CD8-positive, alpha-beta memory T cell (primary cell): ENCODE data around the gene MORN3. TPM values are rescaled to one million over a fixed set of nuclear protein-coding genes. Genes with fewer than 3 reads are reported as not detected.
"Not testable (repeated sequence)": the region's sequence is repeated elsewhere in the genome, so short reads cannot be mapped to it uniquely, and the experiment has no call there.

Experiments used
- CTCF ChIA-PET: fragments of 350-600 bp; sonication (Branson Sonifier 250); formaldehyde crosslinking; loops from one replicate; lab custom pipeline; 2021; ENCODE audit warnings: antibody characterized with exemption; lab: Charles Lee
- POLR2A ChIA-PET: fragments of 350-600 bp; sonication (Branson Sonifier 250); formaldehyde crosslinking; loops from one replicate; lab custom pipeline; 2021; ENCODE audit warnings: antibody characterized with exemption; lab: Charles Lee
- DNase-seq, 5 donors: peaks; one replicate each; pipeline versions ENCODE4 v3.0.0 to v3.0.0-alpha.2; 2020 to 2022; ENCODE audit warnings: mixed read lengths in 1 of 5
- H3K27ac ChIP-seq: one replicate; pipeline ENCODE4 v1.7.0; 2013; ENCODE audit warnings: low read depth, mild to moderate bottlenecking, low read length, moderate library complexity
- H3K27me3 ChIP-seq: 2 replicates; pipeline ENCODE4 v1.7.0; 2013; ENCODE audit warnings: low read length, mild to moderate bottlenecking; ENCODE audit not compliant: insufficient read depth, poor library complexity, severe bottlenecking
- H3K36me3 ChIP-seq: 2 replicates; pipeline ENCODE4 v1.7.0; 2013; ENCODE audit warnings: mild to moderate bottlenecking, low read length, moderate library complexity; ENCODE audit not compliant: insufficient read depth
- H3K4me1 ChIP-seq: 2 replicates; pipeline ENCODE4 v1.7.0; 2013; ENCODE audit warnings: mild to moderate bottlenecking, low read length, moderate library complexity; ENCODE audit not compliant: insufficient read depth
- H3K4me3 ChIP-seq: 2 replicates; pipeline ENCODE4 v1.7.0; 2013; ENCODE audit warnings: mild to moderate bottlenecking, low read length
- H3K9me3 ChIP-seq: 2 replicates; pipeline ENCODE4 v1.7.0; 2013; ENCODE audit warnings: mild to moderate bottlenecking, low read length
- H3K27ac Mint-ChIP-seq, 8 donors: one replicate each; pipeline ENCODE4 v1.8.0; 2020 to 2021; ENCODE audit warnings: mixed read lengths in 8 of 8, mild to moderate bottlenecking in 6 of 8, inconsistent platforms in 3 of 8, moderate library complexity in 3 of 8
- H3K27me3 Mint-ChIP-seq, 2 donors: one replicate each; pipeline ENCODE4 v1.8.0; 2020 to 2021; ENCODE audit warnings: mixed read lengths in 2 of 2, mild to moderate bottlenecking in 1 of 2, moderate library complexity in 1 of 2
- H3K36me3 Mint-ChIP-seq, 3 donors: one replicate each; pipeline ENCODE4 v1.8.0; 2020 to 2021; ENCODE audit warnings: mixed read lengths in 3 of 3, inconsistent platforms in 1 of 3, mild to moderate bottlenecking in 1 of 3
- H3K4me1 Mint-ChIP-seq, 3 donors: one replicate each; pipeline ENCODE4 v1.8.0; 2020 to 2021; ENCODE audit warnings: mixed read lengths in 3 of 3, inconsistent platforms in 1 of 3, mild to moderate bottlenecking in 1 of 3
- H3K4me3 Mint-ChIP-seq, 7 donors: one replicate each; pipeline ENCODE4 v1.8.0; 2020 to 2021; ENCODE audit warnings: mixed read lengths in 7 of 7, mild to moderate bottlenecking in 6 of 7, moderate library complexity in 4 of 7, inconsistent platforms in 2 of 7
- H3K9me3 Mint-ChIP-seq, 5 donors: one replicate each; pipeline ENCODE4 v1.8.0; 2020 to 2022; ENCODE audit warnings: mixed read lengths in 5 of 5, mild to moderate bottlenecking in 3 of 5, moderate library complexity in 2 of 5, inconsistent platforms in 1 of 5
- polyA plus RNA-seq: library from polyadenylated mRNA; unstranded; fragments of 300-500 nt; fragmentation: Illumina TruSeq; gene quantifications from one replicate; pipeline ENCODE4 v1.2.3, GENCODE V29; 2021
- total RNA-seq, 2 experiments: library from RNA; stranded (reverse); gene quantifications; one replicate each; pipeline ENCODE4 v1.2.3, GENCODE V29; 2021

Gene MORN3
- total RNA-seq, result 1 to 10 TPM; 1.8 to 2.5 TPM
- 6.5 TPM for polyA plus RNA-seq

GRCh38 chr12:121669521-121669900 is at the start of gene MORN3:
Gene MORN3, minus strand, starts transcription at chr12:121669654. Its CDS starts 171 bp downstream, at chr12:121669483.
- H3K4me1 ChIP-seq, result peaks cover 64% of the 10 kb centered on the region
- peak within 1 kb of the TSS in 5 of 7 donors; percentile 26 to 77 (median 46) for H3K4me3 Mint-ChIP-seq
- POLR2A ChIA-PET, result interaction anchor here (0.6 to 1.5 kb wide), 3 partner anchors 31 to 90 kb away, joined by 3 to 19 read pairs (median 3); no protein-coding TSS in a partner anchor
- H3K4me3 ChIP-seq, result no peak within 1 kb of the TSS
- DNase-seq, result no peak
- peak within 1 kb of the TSS; percentile 68 to 100 (median 86) for H3K27ac Mint-ChIP-seq
- H3K9me3 Mint-ChIP-seq, result no peaks in the 10 kb centered on the region
- peaks cover 46 to 66% (median 54%) of the 10 kb centered on the region in 3 donors for H3K4me1 Mint-ChIP-seq
- no peaks in the 10 kb centered on the region for H3K9me3 ChIP-seq
- H3K36me3 ChIP-seq, result no peaks in the 10 kb centered on the region
- peaks cover 0 to 27% (median 0%) of the 10 kb centered on the region in 3 donors for H3K36me3 Mint-ChIP-seq
- H3K27ac ChIP-seq, result no peak within 1 kb of the TSS
- no peaks in the 10 kb centered on the region for H3K27me3 ChIP-seq
- CTCF ChIA-PET, result interaction anchor here (0.7 to 8.2 kb wide), 13 partner anchors 10 to 187 kb away, joined by 3 to 81 read pairs (median 11); partner anchors contain the start of gene ORAI1
- H3K27me3 Mint-ChIP-seq, result peaks cover 0 to 13% of the 10 kb centered on the region in 2 donors

DNA sequence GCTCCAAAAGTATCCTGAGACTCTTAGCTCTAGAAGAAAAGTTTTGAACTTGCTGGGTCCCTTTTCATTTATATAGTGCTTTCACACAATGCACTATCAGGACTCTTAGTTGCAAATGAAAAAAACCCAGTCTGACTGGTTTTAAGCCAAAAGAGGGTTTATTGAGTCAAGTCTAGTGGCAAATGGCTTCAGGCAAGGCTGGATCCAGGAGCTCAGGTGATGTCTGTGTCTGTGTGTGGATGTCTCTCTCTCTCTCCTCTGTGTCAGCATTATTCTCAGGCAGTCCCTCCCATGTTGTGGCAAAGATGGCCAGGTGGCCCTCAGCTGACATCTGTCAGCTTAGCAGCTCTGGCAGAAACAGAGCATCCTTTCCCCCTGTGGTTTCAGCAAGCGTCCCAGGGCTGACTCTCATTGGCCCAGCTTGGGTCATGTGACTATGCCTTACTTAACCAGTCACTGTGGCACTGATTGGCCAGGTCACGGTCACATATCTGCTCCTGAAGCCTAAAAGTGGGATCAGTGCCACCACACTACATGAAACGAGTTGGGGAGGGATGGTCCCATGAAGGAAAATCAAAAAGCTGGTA is 49.3 kb upstream of the MORN3 start:
- Histone ChIP-seq H3K27me3 (no peaks in the 10 kb centered on the region), H3K27ac (no peak overlapping the region), H3K4me1 (peaks cover 2% of the 10 kb centered on the region), H3K4me3 (no peak overlapping the region), H3K9me3 (no peaks in the 10 kb centered on the region), H3K36me3 (no peaks in the 10 kb centered on the region)
- no peak for DNase-seq
- H3K4me3 Mint-ChIP-seq, result no peak overlapping the region
- ChIA-PET CTCF (interaction anchor here (1.0 to 1.1 kb wide), 3 partner anchors 37 to 166 kb away, joined by 3 to 4 read pairs (median 3); partner anchors contain the start of gene RHOF), POLR2A (no interaction called here)
- no peaks in the 10 kb centered on the region for H3K9me3 Mint-ChIP-seq
- no peak overlapping the region for H3K27ac Mint-ChIP-seq
- peaks cover 3 to 8% (median 8%) of the 10 kb centered on the region in 3 donors for H3K4me1 Mint-ChIP-seq
- H3K27me3 Mint-ChIP-seq, result peaks cover 0 to 2% of the 10 kb centered on the region in 2 donors
- peaks cover 0 to 7% (median 0%) of the 10 kb centered on the region in 3 donors for H3K36me3 Mint-ChIP-seq

DNA sequence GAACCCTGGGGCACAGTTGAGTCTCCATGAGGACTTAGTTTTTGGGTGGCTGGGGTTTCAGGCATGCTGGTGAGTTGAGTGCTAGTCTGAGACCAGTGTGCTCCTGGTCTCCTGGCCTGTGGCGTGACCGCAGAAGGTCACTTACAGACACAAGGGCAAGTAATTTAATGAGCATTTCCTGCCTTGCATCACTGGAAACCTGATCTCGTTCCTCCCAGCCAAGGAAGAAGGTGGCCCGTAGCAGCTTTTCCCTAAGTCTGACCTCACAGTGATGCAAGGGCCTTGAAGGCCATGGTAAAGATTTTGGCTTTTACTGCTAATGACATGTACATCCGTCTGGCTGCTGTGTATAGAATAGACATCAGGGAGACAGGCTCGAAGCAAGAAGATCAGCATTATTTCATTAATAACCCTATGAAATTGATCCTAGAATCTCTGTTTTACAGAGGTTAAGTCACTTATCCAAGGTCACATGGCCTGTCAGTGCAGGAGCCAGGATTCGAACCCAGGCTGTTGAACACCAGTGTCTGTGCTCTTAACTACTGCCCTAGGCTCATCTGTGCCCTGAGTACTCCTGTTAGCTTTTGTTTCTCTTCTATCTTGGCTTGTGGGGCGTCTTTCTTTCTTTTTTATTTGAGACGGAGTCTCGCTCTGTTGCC is 47.7 kb upstream of the MORN3 start:
- no peaks in the 10 kb centered on the region for H3K36me3 ChIP-seq

DNA sequence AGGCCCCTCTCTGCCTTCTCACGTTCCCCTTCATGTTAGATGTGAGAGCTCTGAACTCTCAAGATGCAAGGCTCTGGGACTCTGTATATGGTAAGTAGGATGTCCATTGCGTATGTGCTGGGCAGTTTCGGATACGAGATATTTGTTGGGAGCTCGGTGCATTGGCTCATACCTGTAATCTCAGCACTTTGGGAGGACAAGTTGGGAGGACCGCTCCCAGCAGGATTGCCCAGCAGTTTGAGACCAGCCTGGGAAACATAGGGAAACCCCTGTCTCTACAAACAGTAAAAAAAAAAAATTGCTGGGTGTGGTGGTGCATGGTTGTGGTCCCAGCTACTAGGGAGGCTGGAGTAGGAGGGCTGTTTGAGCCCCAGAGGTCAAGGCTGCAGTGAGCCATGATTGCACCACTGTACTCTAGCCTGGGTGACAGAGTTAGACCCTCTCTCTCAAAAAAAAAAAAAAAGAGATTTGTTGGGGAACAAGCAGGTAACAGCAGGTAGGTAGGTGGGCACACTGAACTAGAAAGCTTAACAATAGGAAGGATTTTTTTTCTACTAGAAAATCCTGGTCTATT is 46.5 kb upstream of the MORN3 start:
- no peaks in the 10 kb centered on the region for H3K27me3 ChIP-seq
- CTCF ChIA-PET, result no interaction called here
- H3K36me3 Mint-ChIP-seq, result peaks cover 0 to 13% (median 0%) of the 10 kb centered on the region in 3 donors
- no peaks in the 10 kb centered on the region for H3K36me3 ChIP-seq
- no peaks in the 10 kb centered on the region for H3K9me3 ChIP-seq
- peaks cover 17% of the 10 kb centered on the region for H3K4me1 ChIP-seq
- H3K4me1 Mint-ChIP-seq, result peaks cover 16 to 26% (median 18%) of the 10 kb centered on the region in 3 donors
- H3K27ac Mint-ChIP-seq, result peak overlapping the region in 3 of 8 donors; percentile 9 to 39 (median 38)
- no peaks in the 10 kb centered on the region for H3K9me3 Mint-ChIP-seq
- H3K27me3 Mint-ChIP-seq, result peaks cover 0 to 2% of the 10 kb centered on the region in 2 donors
- POLR2A ChIA-PET, result no interaction called here
- no peak for DNase-seq
- H3K27ac ChIP-seq, result no peak overlapping the region
- no peak overlapping the region for H3K4me3 ChIP-seq
- H3K4me3 Mint-ChIP-seq, result peak overlapping the region in 1 of 7 donors; percentile 95

More for the DNA sequence above, 47.7 kb upstream of the MORN3 start:
- Histone ChIP-seq H3K27ac (no peak overlapping the region), H3K4me1 (peaks cover 10% of the 10 kb centered on the region), H3K27me3 (no peaks in the 10 kb centered on the region), H3K9me3 (no peaks in the 10 kb centered on the region), H3K4me3 (no peak overlapping the region)
- no peaks in the 10 kb centered on the region for H3K9me3 Mint-ChIP-seq
- peaks cover 0 to 2% of the 10 kb centered on the region in 2 donors for H3K27me3 Mint-ChIP-seq
- no peak for DNase-seq
- ChIA-PET CTCF (interaction anchor here (1.1 kb wide), 1 partner anchor 35 kb away, joined by 4 read pairs; no protein-coding TSS in a partner anchor), POLR2A (no interaction called here)
- peaks cover 0 to 8% (median 0%) of the 10 kb centered on the region in 3 donors for H3K36me3 Mint-ChIP-seq
- no peak overlapping the region for H3K27ac Mint-ChIP-seq
- H3K4me1 Mint-ChIP-seq, result peaks cover 10 to 17% (median 10%) of the 10 kb centered on the region in 3 donors
- peak overlapping the region in 1 of 7 donors; percentile 2 for H3K4me3 Mint-ChIP-seq

- CTCF ChIA-PET, H3K9me3 ChIP-seq, H3K27me3 ChIP-seq, H3K9me3 Mint-ChIP-seq, POLR2A ChIA-PET, H3K27me3 Mint-ChIP-seq, H3K36me3 ChIP-seq, H3K4me3 ChIP-seq, DNase-seq, H3K27ac ChIP-seq: not testable (repeated sequence)
- peak overlapping the region in 1 of 7 donors; percentile 95 for H3K4me3 Mint-ChIP-seq
- H3K27ac Mint-ChIP-seq, result peak overlapping the region in 4 of 8 donors; percentile 9 to 81 (median 66)
- H3K4me1 Mint-ChIP-seq, result peaks cover 16 to 26% (median 18%) of the 10 kb centered on the region in 3 donors
- peaks cover 0 to 12% (median 0%) of the 10 kb centered on the region in 3 donors for H3K36me3 Mint-ChIP-seq
- H3K4me1 ChIP-seq, result peaks cover 17% of the 10 kb centered on the region
Measured at GRCh38 chr12:121715055-121715454, 45.6 kb upstream of the MORN3 start.

GRCh38 chr12:121713793-121714192 is 44.3 kb upstream of the MORN3 start:
- ChIA-PET CTCF (interaction anchor here (0.9 to 2.9 kb wide), 3 partner anchors 60 to 89 kb away, joined by 3 to 42 read pairs (median 15); partner anchors contain the start of gene RHOF), POLR2A (no interaction called here)
- H3K4me1 Mint-ChIP-seq, result peaks cover 16 to 26% (median 18%) of the 10 kb centered on the region in 3 donors
- peak in 1 of 5 donors; percentile 7 for DNase-seq
- peaks cover 0 to 12% (median 0%) of the 10 kb centered on the region in 3 donors for H3K36me3 Mint-ChIP-seq
- H3K27me3 Mint-ChIP-seq, result peaks cover 0 to 2% of the 10 kb centered on the region in 2 donors
- H3K9me3 ChIP-seq, result no peaks in the 10 kb centered on the region
- H3K9me3 Mint-ChIP-seq, result no peaks in the 10 kb centered on the region
- no peak overlapping the region for H3K27ac ChIP-seq
- no peaks in the 10 kb centered on the region for H3K27me3 ChIP-seq
- H3K27ac Mint-ChIP-seq, result peak overlapping the region in 6 of 8 donors; percentile 55 to 85 (median 68)
- H3K36me3 ChIP-seq, result no peaks in the 10 kb centered on the region
- H3K4me3 Mint-ChIP-seq, result peak overlapping the region; percentile 79 to 99 (median 95)
- peaks cover 17% of the 10 kb centered on the region for H3K4me1 ChIP-seq
- peak overlapping the region; percentile 68 for H3K4me3 ChIP-seq

DNA sequence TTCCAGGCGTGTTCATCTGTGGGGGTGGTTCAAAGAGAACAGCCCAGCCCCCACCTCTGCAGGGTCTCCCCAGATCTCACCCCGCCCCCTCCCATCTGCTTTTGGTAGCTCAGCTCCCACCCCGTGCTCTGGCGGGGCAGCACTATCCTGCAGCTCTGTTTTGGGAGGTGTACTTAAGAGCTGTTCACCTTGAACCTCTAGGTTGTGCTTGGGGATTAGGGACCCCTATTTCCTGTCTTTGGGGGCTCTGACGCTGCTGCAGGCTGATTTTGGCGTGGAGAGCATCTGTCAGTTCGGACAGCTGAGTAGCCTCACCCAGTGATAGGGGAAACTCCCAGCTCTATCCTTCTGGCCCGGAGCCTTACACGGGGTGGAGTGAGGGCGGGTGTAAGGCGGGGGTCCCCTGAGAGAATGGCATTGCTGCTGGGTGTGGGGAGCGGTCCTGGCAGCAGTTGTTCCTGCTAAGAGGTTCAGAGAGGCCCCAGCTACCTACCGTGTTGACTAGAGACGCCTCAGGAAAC is 43.9 kb upstream of the MORN3 start:
- peaks cover 14 to 26% (median 18%) of the 10 kb centered on the region in 3 donors for H3K4me1 Mint-ChIP-seq
- peaks cover 17% of the 10 kb centered on the region for H3K4me1 ChIP-seq
- peaks cover 0 to 12% (median 0%) of the 10 kb centered on the region in 3 donors for H3K36me3 Mint-ChIP-seq
- H3K9me3 ChIP-seq, result no peaks in the 10 kb centered on the region
- H3K4me3 Mint-ChIP-seq, result peak overlapping the region; percentile 79 to 99 (median 95)
- no peaks in the 10 kb centered on the region for H3K27me3 ChIP-seq
- peaks cover 0 to 2% of the 10 kb centered on the region in 2 donors for H3K27me3 Mint-ChIP-seq
- POLR2A ChIA-PET, result interaction anchor here (1.3 to 2.5 kb wide), 5 partner anchors 27 to 99 kb away, joined by 4 to 13 read pairs (median 8); partner anchors contain the start of gene RHOF
- no peak for DNase-seq
- CTCF ChIA-PET, result interaction anchor here (0.9 to 2.9 kb wide), 7 partner anchors 12 to 175 kb away, joined by 3 to 42 read pairs (median 6); partner anchors contain the start of genes PSMD9 and RHOF
- H3K27ac ChIP-seq, result no peak overlapping the region
- no peaks in the 10 kb centered on the region for H3K36me3 ChIP-seq
- H3K9me3 Mint-ChIP-seq, result no peaks in the 10 kb centered on the region
- peak overlapping the region; percentile 68 for H3K4me3 ChIP-seq
- H3K27ac Mint-ChIP-seq, result peak overlapping the region in 6 of 8 donors; percentile 34 to 85 (median 68)
